SK-N-MC (cell line): ENCODE measurements around the gene RASSF3.
A peak's percentile ranks its signal among the peaks of the same experiment; 100 is the strongest.

ENCODE experiments used
- DNase-seq: peaks from one replicate; pipeline ENCODE4 v3.0.0-alpha.2; 2011; ENCODE audit warnings: low read depth, low spot score
- H3K27ac ChIP-seq: fragments of 200-600 bp; sonication (generic); 2 replicates; pipeline ENCODE4 v1.5.1; 2016; ENCODE audit warnings: mixed run types
- H3K36me3 ChIP-seq: fragments of 200-600 bp; sonication (generic); 2 replicates; pipeline ENCODE4 v1.6.1; 2017; ENCODE audit warnings: antibody characterized with exemption, low read length, mixed read lengths; ENCODE audit not compliant: insufficient read depth
- H3K4me3 ChIP-seq: fragments of 200-600 bp; sonication (generic); 2 replicates; pipeline ENCODE4 v1.5.1; 2016
- H3K9ac ChIP-seq: fragments of 200-600 bp; sonication (generic); 2 replicates; pipeline ENCODE4 v1.8.0; 2017; ENCODE audit warnings: mixed run types, mixed read lengths; ENCODE audit not compliant: insufficient read length
- H3K9me3 ChIP-seq: fragments of 200-600 bp; sonication (generic); 2 replicates; pipeline ENCODE4 v1.6.1; 2017; ENCODE audit warnings: low read depth, mild to moderate bottlenecking, antibody characterized with exemption, low read length, moderate library complexity, mixed read lengths
- EZH2 ChIP-seq: fragments of 200-600 bp; sonication (generic); IDR thresholded peaks from one replicate; pipeline ENCODE4 v1.6.1; 2017; ENCODE audit warnings: antibody characterized with exemption
- FOXP2 ChIP-seq: optimal IDR thresholded peaks from 2 replicates; pipeline ENCODE3; 2011; ENCODE audit warnings: mild to moderate bottlenecking, moderate library complexity; ENCODE audit not compliant: insufficient read depth; ENCODE audit errors: extremely low read length, control extremely low read depth
- POLR2AphosphoS5 ChIP-seq: IDR thresholded peaks from 2 replicates; pipeline ENCODE4 v1.6.1; 2012; ENCODE audit warnings: mild to moderate bottlenecking, low read depth, low read length, borderline replicate concordance

The RASSF3 gene

GRCh38 chr12:64634508-64635092, 24.3 kb downstream of the RASSF3 start:
- Histone ChIP-seq H3K4me3 (no peak overlapping the region), H3K36me3 (peaks cover 5% of the 10 kb centered on the region; the same call in 1 of the 2 replicates), H3K9me3 (peaks cover 6% of the 10 kb centered on the region; the same call in 1 of the 2 replicates), H3K9ac (no peak overlapping the region), H3K27ac (no peak overlapping the region)
- no peak for DNase-seq
- no peak for TF ChIP-seq FOXP2
- TF ChIP-seq POLR2AphosphoS5, result no peak
- TF ChIP-seq EZH2, result no peak

DNA sequence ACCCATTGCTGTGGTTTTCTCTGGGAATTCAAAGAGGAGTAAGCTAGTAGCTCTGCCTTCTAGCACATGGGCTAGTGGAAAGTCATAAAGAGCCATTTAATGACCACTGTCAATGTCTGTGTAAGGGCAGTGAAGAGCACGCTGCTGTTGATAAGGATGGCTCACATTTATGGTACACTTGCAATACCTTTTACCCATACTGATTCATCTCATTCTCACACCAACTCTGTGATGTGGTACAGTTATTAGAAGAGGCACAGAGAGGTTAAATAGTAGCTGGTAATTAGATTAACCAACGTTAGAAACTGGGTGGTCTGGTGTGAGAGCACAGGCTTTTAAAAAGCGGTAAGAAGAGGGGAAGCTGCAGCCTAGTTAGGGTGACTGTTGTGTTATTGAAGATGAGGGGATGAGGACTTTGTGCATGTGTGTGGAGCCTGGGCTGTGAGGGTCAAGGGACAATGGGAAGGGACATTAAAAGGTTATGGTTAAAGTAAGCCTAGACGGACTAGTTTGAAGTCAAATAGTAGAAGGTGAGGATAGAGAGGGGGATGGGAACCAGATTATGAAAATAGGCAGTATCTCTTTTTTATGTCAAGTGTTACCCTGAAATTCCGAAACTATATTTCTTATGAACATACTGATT, 25.2 kb downstream of the RASSF3 start:
- no peak overlapping the region for H3K9ac ChIP-seq
- no peak overlapping the region for H3K4me3 ChIP-seq
- no peak for DNase-seq
- TF ChIP-seq EZH2, result no peak
- no peak for TF ChIP-seq FOXP2
- no peak for TF ChIP-seq POLR2AphosphoS5
- H3K9me3 ChIP-seq, result peaks cover 6% of the 10 kb centered on the region; the same call in 1 of the 2 replicates
- H3K27ac ChIP-seq, result no peak overlapping the region
- H3K36me3 ChIP-seq, result no peaks in the 10 kb centered on the region; the same call in 1 of the 2 replicates

- TF ChIP-seq FOXP2 (no peak), EZH2 (no peak), POLR2AphosphoS5 (no peak)
- Histone ChIP-seq H3K4me3 (no peak overlapping the region), H3K36me3 (no peaks in the 10 kb centered on the region; the same call in 1 of the 2 replicates), H3K9me3 (peaks cover 6% of the 10 kb centered on the region; the same call in 1 of the 2 replicates), H3K27ac (peak overlapping the region; percentile 70), H3K9ac (no peak overlapping the region)
- DNase-seq, result no peak
These were observed 26.6 kb downstream of the RASSF3 start for GRCh38 chr12:64636856-64637255.

GRCh38 chr12:64639466-64639865, 29.2 kb downstream of the RASSF3 start:
- Histone ChIP-seq H3K36me3 (no peaks in the 10 kb centered on the region), H3K4me3 (no peak overlapping the region), H3K9me3 (no peaks in the 10 kb centered on the region), H3K27ac (no peak overlapping the region), H3K9ac (no peak overlapping the region)
- DNase-seq, result no peak
- TF ChIP-seq FOXP2 (no peak), EZH2 (no peak), POLR2AphosphoS5 (no peak)

GRCh38 chr12:64646318-64646717, 36.0 kb downstream of the RASSF3 start:
- no peaks in the 10 kb centered on the region for H3K36me3 ChIP-seq
- TF ChIP-seq EZH2 (no peak), FOXP2 (no peak)
- H3K9ac ChIP-seq, result no peak overlapping the region
- H3K27ac ChIP-seq, result no peak overlapping the region
- DNase-seq, result no peak
- H3K4me3 ChIP-seq, result no peak overlapping the region
- no peaks in the 10 kb centered on the region for H3K9me3 ChIP-seq

- no peak overlapping the region for H3K4me3 ChIP-seq
- no peaks in the 10 kb centered on the region for H3K36me3 ChIP-seq
- no peaks in the 10 kb centered on the region for H3K9me3 ChIP-seq
- H3K9ac ChIP-seq, result no peak overlapping the region
- DNase-seq, result no peak
- TF ChIP-seq POLR2AphosphoS5 (no peak), EZH2 (no peak), FOXP2 (no peak)
- H3K27ac ChIP-seq, result no peak overlapping the region
These were observed 39.2 kb downstream of the RASSF3 start for GRCh38 chr12:64649487-64649886.

- Histone ChIP-seq H3K27ac (no peak overlapping the region), H3K4me3 (no peak overlapping the region), H3K36me3 (no peaks in the 10 kb centered on the region), H3K9ac (no peak overlapping the region), H3K9me3 (no peaks in the 10 kb centered on the region)
- DNase-seq, result no peak
- TF ChIP-seq EZH2 (no peak), FOXP2 (no peak), POLR2AphosphoS5 (no peak)
These were observed 40.5 kb downstream of the RASSF3 start for GRCh38 chr12:64650762-64651161.

- Histone ChIP-seq H3K4me3 (no peak overlapping the region), H3K9me3 (no peaks in the 10 kb centered on the region), H3K9ac (no peak overlapping the region), H3K36me3 (no peaks in the 10 kb centered on the region), H3K27ac (no peak overlapping the region)
- DNase-seq, result no peak
- no peak for TF ChIP-seq EZH2
- no peak for TF ChIP-seq POLR2AphosphoS5
- TF ChIP-seq FOXP2, result no peak
These were observed 42.1 kb downstream of the RASSF3 start for GRCh38 chr12:64652346-64652745.
